IPS-20b (cell line): ENCODE data around the gene TEX55.

Experiments used
- H3K27ac ChIP-seq: one replicate; pipeline ENCODE4 v1.5.1; 2013; ENCODE audit warnings: low read length
- H3K27me3 ChIP-seq: 2 replicates; pipeline ENCODE4 v1.6.1; 2013; ENCODE audit warnings: mild to moderate bottlenecking, low read length, inconsistent platforms; ENCODE audit not compliant: insufficient read depth
- H3K36me3 ChIP-seq: 2 replicates; pipeline ENCODE4 v1.6.1; 2013; ENCODE audit warnings: low read depth, mild to moderate bottlenecking, inconsistent platforms, low read length, moderate library complexity; ENCODE audit not compliant: insufficient read depth
- H3K4me1 ChIP-seq: 2 replicates; pipeline ENCODE4 v1.6.1; 2013; ENCODE audit warnings: mild to moderate bottlenecking, control low read depth, inconsistent platforms, low read length, moderate library complexity; ENCODE audit not compliant: insufficient read depth
- H3K4me3 ChIP-seq: 2 replicates; pipeline ENCODE4 v1.5.1; 2013; ENCODE audit warnings: mild to moderate bottlenecking, low read length, inconsistent platforms
- H3K9ac ChIP-seq: 2 replicates; pipeline ENCODE4 v1.6.1; 2013; ENCODE audit warnings: low read depth, mild to moderate bottlenecking, inconsistent platforms, low read length, moderate library complexity
- H3K9me3 ChIP-seq: 2 replicates; pipeline ENCODE4 v1.6.1; 2013; ENCODE audit warnings: mild to moderate bottlenecking, low read depth, low read length, inconsistent platforms; ENCODE audit not compliant: insufficient read depth

TEX55 gene

GRCh38 chr3:119194237-119195150 lies 48.5 kb downstream of the TEX55 start:
- Histone ChIP-seq H3K36me3 (no peaks in the 10 kb centered on the region), H3K4me3 (no peak overlapping the region), H3K4me1 (no peaks in the 10 kb centered on the region), H3K27ac (no peak overlapping the region), H3K9ac (no peak overlapping the region), H3K9me3 (no peaks in the 10 kb centered on the region), H3K27me3 (no peaks in the 10 kb centered on the region)

- no peaks in the 10 kb centered on the region for H3K9me3 ChIP-seq
- H3K9ac ChIP-seq: no peak overlapping the region
- H3K4me1 ChIP-seq: no peaks in the 10 kb centered on the region
- no peak overlapping the region for H3K27ac ChIP-seq
- no peaks in the 10 kb centered on the region for H3K36me3 ChIP-seq
- no peaks in the 10 kb centered on the region for H3K27me3 ChIP-seq
- no peak overlapping the region for H3K4me3 ChIP-seq
Observed at GRCh38 chr3:119195151-119195476, 49.1 kb downstream of the TEX55 start.

- H3K36me3 ChIP-seq: no peaks in the 10 kb centered on the region
- H3K27me3 ChIP-seq: no peaks in the 10 kb centered on the region
- no peaks in the 10 kb centered on the region for H3K4me1 ChIP-seq
- H3K9me3 ChIP-seq: no peaks in the 10 kb centered on the region
- no peak overlapping the region for H3K9ac ChIP-seq
- H3K4me3 ChIP-seq: no peak overlapping the region
- H3K27ac ChIP-seq: no peak overlapping the region
Observed at GRCh38 chr3:119195911-119196310, 49.9 kb downstream of the TEX55 start.
